HepG2 (cell line): Measurements from ENCODE around the gene PRKG1. TPM values are rescaled to one million over a fixed set of nuclear protein-coding genes. Genes with fewer than 3 reads are reported as not detected.

Source experiments
- ATAC-seq: fragments of 200-7000 bp; cut with Tn5 transposase; 3 replicates; pipeline ENCODE4 v1.9.1; 2020; ENCODE audit warnings: mild to moderate bottlenecking, moderate library complexity
- BruUV-seq: library from RNA; stranded (reverse); fragments of 400-500 nt; replicated peaks from 2 replicates; lab custom pipeline; 2021; lab: Mats Ljungman, UMichigan
- CTCF ChIA-PET: fragments of 300-600 bp; formaldehyde crosslinking; extraction: SDS; loops from one replicate; lab custom pipeline; 2021; ENCODE audit warnings: low total read pairs, inconsistent platforms, low intra/inter-chr PET ratio; lab: Yijun Ruan, JAX
- POLR2A ChIA-PET: fragments of 350-600 bp; sonication (Branson Sonifier 250); formaldehyde crosslinking; loops from one replicate; lab custom pipeline; 2020; ENCODE audit warnings: antibody characterized with exemption, inconsistent platforms; lab: Yijun Ruan, JAX
- DNase-seq: peaks from one replicate; pipeline ENCODE4 v3.0.0-alpha.2; 2015; ENCODE audit warnings: low spot score
- FAIRE-seq: peaks from 3 replicates; lab custom pipeline; 2011; peaks lifted over from hg19 to GRCh38; lab: Jason Lieb, UNC
- H2AFZ ChIP-seq: one replicate; pipeline ENCODE4 v1.6.1; 2011; ENCODE audit warnings: low read length, inconsistent platforms
- H3K27ac ChIP-seq: fragments of 300-600 bp; 3 replicates; pipeline ENCODE4 v1.8.0; 2011; ENCODE audit warnings: mixed run types, mild to moderate bottlenecking, mixed read lengths, low read length, inconsistent platforms; ENCODE audit not compliant: insufficient read depth; ENCODE audit errors: extremely low read length
- H3K27me3 ChIP-seq, 2 experiments: fragments of 200-600 bp in 1 of 2; 2 replicates in 1 of 2; 3 replicates in 1 of 2; pipeline versions ENCODE4 v1.6.0 to v1.8.0; 2011; ENCODE audit warnings: low read length in 2 of 2, mild to moderate bottlenecking in 2 of 2, moderate library complexity in 2 of 2, inconsistent platforms in 1 of 2; ENCODE audit not compliant: insufficient read depth in 2 of 2, control insufficient read depth in 1 of 2
- H3K36me3 ChIP-seq, 2 experiments: fragments of 200-600 bp in 1 of 2; replicated peaks in 1 of 2; 2 replicates in 1 of 2; 3 replicates in 1 of 2; pipeline versions ENCODE4 v1.5.1 to v1.8.0; 2011; ENCODE audit warnings: low read length in 2 of 2, inconsistent platforms in 1 of 2; ENCODE audit not compliant: insufficient read depth in 2 of 2, control insufficient read depth in 1 of 2
- H3K4me1 ChIP-seq: 2 replicates; pipeline ENCODE4 v1.5.1; 2012; ENCODE audit warnings: low read length, inconsistent platforms; ENCODE audit not compliant: insufficient read depth
- H3K4me2 ChIP-seq: 2 replicates; pipeline ENCODE4 v1.6.0; 2011; ENCODE audit warnings: low read depth, low read length, inconsistent platforms
- H3K4me3 ChIP-seq, 3 experiments: fragments of 200-600 bp in 1 of 3; sonication (generic), shearing (Covaris generic) in 1 of 3; replicated peaks in 1 of 3; 2 replicates each; pipeline ENCODE4 v1.5.1; 2011 to 2016; ENCODE audit warnings: low read length in 3 of 3, inconsistent platforms in 2 of 3, low read depth in 2 of 3, mild to moderate bottlenecking in 2 of 3, control low read depth in 1 of 3, mixed read lengths in 1 of 3; ENCODE audit not compliant: insufficient read depth in 1 of 3
- H3K79me2 ChIP-seq: one replicate; pipeline ENCODE4 v1.6.1; 2011; ENCODE audit warnings: low read length, inconsistent platforms; ENCODE audit not compliant: insufficient read depth
- H3K9ac ChIP-seq: 2 replicates; pipeline ENCODE4 v1.6.0; 2011; ENCODE audit warnings: mild to moderate bottlenecking, low read depth, low read length, inconsistent platforms; ENCODE audit not compliant: insufficient read depth
- H3K9me3 ChIP-seq: 2 replicates; pipeline ENCODE4 v1.5.1; 2012; ENCODE audit warnings: mild to moderate bottlenecking, low read length
- H4K20me1 ChIP-seq: 2 replicates; pipeline ENCODE4 v1.6.0; 2011; ENCODE audit warnings: inconsistent platforms, mild to moderate bottlenecking, low read length, moderate library complexity; ENCODE audit not compliant: insufficient read depth
- AGO2 ChIP-seq: fragments of 200-400 bp; formaldehyde crosslinking; optimal IDR thresholded peaks from 2 replicates; pipeline ENCODE3; 2017; ENCODE audit warnings: mild to moderate bottlenecking, low read depth, low read length, moderate library complexity
- CAMTA2 ChIP-seq: sonication (generic); formaldehyde crosslinking; IDR thresholded peaks from 2 replicates; pipeline ENCODE4 v1.4.0; 2020; ENCODE audit warnings: mild to moderate bottlenecking, missing genetic modification reagents, borderline replicate concordance
- GATAD2A ChIP-seq: IDR thresholded peaks from 2 replicates; pipeline ENCODE4 v1.6.1; 2016
- HNRNPH1 ChIP-seq: fragments of 200-400 bp; formaldehyde crosslinking; optimal IDR thresholded peaks from 2 replicates; pipeline ENCODE3; 2017; ENCODE audit warnings: mild to moderate bottlenecking, low read depth, low read length
- ZNF549 ChIP-seq: sonication (generic); formaldehyde crosslinking; IDR thresholded peaks from 2 replicates; pipeline ENCODE4 v1.5.0; 2020; ENCODE audit warnings: missing genetic modification reagents
- ZNF570 ChIP-seq: sonication (generic); formaldehyde crosslinking; IDR thresholded peaks from 2 replicates; pipeline ENCODE4 v1.4.0; 2020; ENCODE audit warnings: mild to moderate bottlenecking, missing genetic modification reagents, borderline replicate concordance
- WGBS: methylation state at CpG from one replicate; pipeline ENCODE4 v1.1.6; 2017; ENCODE audit warnings: low lambda C conversion rate; 5-methylcytosine and 5-hydroxymethylcytosine counted together
- in situ Hi-C: cut with HindIII; loops from 2 replicates; pipeline ENCODE4 v1.10.0; 2017; ENCODE audit warnings: low pct_unique_long_range_greater_than_20kb; ENCODE audit not compliant: extremely low pct_ligation_motif_present
- intact Hi-C: fragments of 100-400 bp; cut with micrococcal nuclease; formaldehyde crosslinking; loops from one replicate; pipeline ENCODE4 v1.10.0; 2022; ENCODE audit not compliant: unreplicated experiment
- polyA plus RNA-seq, 8 experiments: library from polyadenylated mRNA; depleted of rRNA in 3 of 8; stranded (reverse) in 7 of 8; unstranded in 1 of 8; fragments of >200 nt; fragmentation: Illumina TruSeq in 4 of 8; extraction: Trizol in 4 of 8; gene quantifications; 2 replicates each; pipeline versions ENCODE4 v1.2.1 to v1.2.3, GENCODE V29; 2011 to 2016; ENCODE audit warnings: low read depth in 4 of 8, missing spikeins in 1 of 8, mixed read lengths in 1 of 8; ENCODE audit not compliant: insufficient read depth in 1 of 8
- total RNA-seq, 5 experiments: library from RNA; depleted of rRNA; stranded (reverse); fragments of >200 nt; fragmentation: Illumina TruSeq; extraction: Trizol; gene quantifications; 2 replicates each; pipeline ENCODE4 v1.2.3, GENCODE V29; 2016; ENCODE audit warnings: low read depth in 1 of 5
- TF ChIP-seq, protein P1 (sequence below): sonication (generic); formaldehyde crosslinking; IDR thresholded peaks from 2 replicates; pipeline ENCODE4 v1.4.0; 2020; ENCODE audit warnings: missing genetic modification reagents
- TF ChIP-seq, protein P2 (sequence below): IDR thresholded peaks from 2 replicates; pipeline ENCODE4 v1.6.1; 2012; ENCODE audit warnings: inconsistent platforms
- TF ChIP-seq, protein P3 (sequence below), 2 experiments: IDR thresholded peaks; 2 replicates each; pipeline ENCODE4 v1.6.1; 2011 to 2012; ENCODE audit warnings: low read length in 2 of 2, borderline replicate concordance in 1 of 2, low read depth in 1 of 2, mild to moderate bottlenecking in 1 of 2, moderate library complexity in 1 of 2

The PRKG1 gene
- total and polyA plus RNA-seq, 2 of the 13 experiments (the other 11 are each of a cell fraction or from before 2014, with no cell fraction given), result 0.01 TPM; not detected in 1

GRCh38 chr10:51640120-51640819 is 566.0 kb downstream of the PRKG1 start:
- no peak for FAIRE-seq
- no peaks in the 10 kb centered on the region for H4K20me1 ChIP-seq
- intact Hi-C loops (no loop called here), in situ Hi-C loops (no loop called here)
- 2% methylated on average over 3 of the region's 3 CpGs for WGBS
- TF ChIP-seq ZNF549 (CRISPR knock-in tag), result no peak
- TF ChIP-seq, protein P1, sequence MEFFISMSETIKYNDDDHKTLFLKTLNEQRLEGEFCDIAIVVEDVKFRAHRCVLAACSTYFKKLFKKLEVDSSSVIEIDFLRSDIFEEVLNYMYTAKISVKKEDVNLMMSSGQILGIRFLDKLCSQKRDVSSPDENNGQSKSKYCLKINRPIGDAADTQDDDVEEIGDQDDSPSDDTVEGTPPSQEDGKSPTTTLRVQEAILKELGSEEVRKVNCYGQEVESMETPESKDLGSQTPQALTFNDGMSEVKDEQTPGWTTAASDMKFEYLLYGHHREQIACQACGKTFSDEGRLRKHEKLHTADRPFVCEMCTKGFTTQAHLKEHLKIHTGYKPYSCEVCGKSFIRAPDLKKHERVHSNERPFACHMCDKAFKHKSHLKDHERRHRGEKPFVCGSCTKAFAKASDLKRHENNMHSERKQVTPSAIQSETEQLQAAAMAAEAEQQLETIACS, result no peak
- TF ChIP-seq AGO2, result no peak
- TF ChIP-seq CAMTA2 (CRISPR knock-in tag), result no peak
- TF ChIP-seq, protein P2, sequence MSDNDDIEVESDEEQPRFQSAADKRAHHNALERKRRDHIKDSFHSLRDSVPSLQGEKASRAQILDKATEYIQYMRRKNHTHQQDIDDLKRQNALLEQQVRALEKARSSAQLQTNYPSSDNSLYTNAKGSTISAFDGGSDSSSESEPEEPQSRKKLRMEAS, result no peak
- no peak for TF ChIP-seq HNRNPH1
- TF ChIP-seq, protein P3, sequence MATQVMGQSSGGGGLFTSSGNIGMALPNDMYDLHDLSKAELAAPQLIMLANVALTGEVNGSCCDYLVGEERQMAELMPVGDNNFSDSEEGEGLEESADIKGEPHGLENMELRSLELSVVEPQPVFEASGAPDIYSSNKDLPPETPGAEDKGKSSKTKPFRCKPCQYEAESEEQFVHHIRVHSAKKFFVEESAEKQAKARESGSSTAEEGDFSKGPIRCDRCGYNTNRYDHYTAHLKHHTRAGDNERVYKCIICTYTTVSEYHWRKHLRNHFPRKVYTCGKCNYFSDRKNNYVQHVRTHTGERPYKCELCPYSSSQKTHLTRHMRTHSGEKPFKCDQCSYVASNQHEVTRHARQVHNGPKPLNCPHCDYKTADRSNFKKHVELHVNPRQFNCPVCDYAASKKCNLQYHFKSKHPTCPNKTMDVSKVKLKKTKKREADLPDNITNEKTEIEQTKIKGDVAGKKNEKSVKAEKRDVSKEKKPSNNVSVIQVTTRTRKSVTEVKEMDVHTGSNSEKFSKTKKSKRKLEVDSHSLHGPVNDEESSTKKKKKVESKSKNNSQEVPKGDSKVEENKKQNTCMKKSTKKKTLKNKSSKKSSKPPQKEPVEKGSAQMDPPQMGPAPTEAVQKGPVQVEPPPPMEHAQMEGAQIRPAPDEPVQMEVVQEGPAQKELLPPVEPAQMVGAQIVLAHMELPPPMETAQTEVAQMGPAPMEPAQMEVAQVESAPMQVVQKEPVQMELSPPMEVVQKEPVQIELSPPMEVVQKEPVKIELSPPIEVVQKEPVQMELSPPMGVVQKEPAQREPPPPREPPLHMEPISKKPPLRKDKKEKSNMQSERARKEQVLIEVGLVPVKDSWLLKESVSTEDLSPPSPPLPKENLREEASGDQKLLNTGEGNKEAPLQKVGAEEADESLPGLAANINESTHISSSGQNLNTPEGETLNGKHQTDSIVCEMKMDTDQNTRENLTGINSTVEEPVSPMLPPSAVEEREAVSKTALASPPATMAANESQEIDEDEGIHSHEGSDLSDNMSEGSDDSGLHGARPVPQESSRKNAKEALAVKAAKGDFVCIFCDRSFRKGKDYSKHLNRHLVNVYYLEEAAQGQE (IDR thresholded peaks at IDR 0.05; ENCODE audit: borderline replicate concordance in 1 of 2, low read depth in 1 of 2, low read length in 2 of 2), result no peak
- TF ChIP-seq GATAD2A (CRISPR knock-in tag), result no peak
- no peak for TF ChIP-seq ZNF570 (CRISPR knock-in tag)
- H3K4me2 ChIP-seq, result no peak overlapping the region
- no peaks in the 10 kb centered on the region for H3K4me1 ChIP-seq
- no peak overlapping the region for H3K4me3 ChIP-seq
- DNase-seq, result no peak
- ChIA-PET POLR2A (no interaction called here), CTCF (no interaction called here)
- no peak for ATAC-seq
- no peak overlapping the region for H2AFZ ChIP-seq
- no peaks in the 10 kb centered on the region for H3K27me3 ChIP-seq
- no TSS peak for BruUV-seq
- no peak overlapping the region for H3K9ac ChIP-seq
- no peaks in the 10 kb centered on the region for H3K79me2 ChIP-seq
- no peak overlapping the region for H3K27ac ChIP-seq
- no peaks in the 10 kb centered on the region for H3K36me3 ChIP-seq
- H3K9me3 ChIP-seq, result no peaks in the 10 kb centered on the region
